ENCODE data around the gene PTPN5.
"Not testable (repeated sequence)": the region's sequence is repeated elsewhere in the genome, so short reads cannot be mapped to it uniquely, and the experiment has no call there.

The PTPN5 gene

DNA sequence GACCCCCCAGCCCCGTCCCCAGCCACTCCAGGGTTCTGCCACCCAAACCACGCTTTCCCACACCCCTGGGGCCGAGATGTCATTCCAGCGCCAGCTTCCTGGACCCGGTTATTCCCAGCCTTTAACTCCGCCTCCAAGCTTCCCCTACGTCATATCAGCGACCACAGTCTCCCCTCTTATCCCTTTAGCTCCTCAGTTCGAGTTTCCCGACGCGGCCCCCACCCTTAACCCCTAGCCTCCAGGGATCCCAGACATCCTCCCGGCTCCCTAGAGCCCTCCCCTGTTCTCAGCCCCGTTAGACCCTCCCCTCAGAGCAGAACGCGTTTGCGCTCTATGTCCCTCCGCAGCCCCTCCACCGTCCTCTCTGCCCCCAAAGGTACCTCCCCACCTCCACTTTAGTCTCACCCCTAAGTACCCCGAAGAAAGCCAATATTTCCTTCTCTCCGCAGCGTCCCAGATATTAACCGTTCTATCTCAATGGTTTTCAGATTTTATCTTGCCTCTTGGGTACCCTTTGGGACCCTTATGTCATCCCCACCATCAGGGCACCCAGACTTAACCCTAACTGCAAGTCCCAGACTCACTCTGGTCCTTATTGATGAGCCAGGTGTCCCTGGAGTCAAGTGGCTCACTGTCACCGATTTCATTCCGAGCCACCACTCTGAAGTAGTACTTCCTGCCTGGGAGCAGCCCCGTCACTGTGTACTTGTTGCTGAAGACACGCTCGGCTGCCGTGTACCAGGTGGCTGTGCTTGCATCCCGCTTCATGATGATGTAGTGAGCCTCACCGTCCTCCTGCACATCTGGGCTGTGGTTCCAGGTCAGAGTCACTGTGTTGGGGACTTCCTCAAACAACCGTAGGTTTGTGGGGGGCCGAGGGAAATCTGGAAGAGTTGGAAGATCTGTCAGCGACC, 85.0 kb downstream of the PTPN5 start:
- DNase-seq = no peak

- DNase-seq = no peak
Measured at GRCh38 chr11:18705651-18706281, 85.8 kb downstream of the PTPN5 start.

- no peak for DNase-seq
Measured at GRCh38 chr11:18704698-18705097, 86.9 kb downstream of the PTPN5 start.

DNA sequence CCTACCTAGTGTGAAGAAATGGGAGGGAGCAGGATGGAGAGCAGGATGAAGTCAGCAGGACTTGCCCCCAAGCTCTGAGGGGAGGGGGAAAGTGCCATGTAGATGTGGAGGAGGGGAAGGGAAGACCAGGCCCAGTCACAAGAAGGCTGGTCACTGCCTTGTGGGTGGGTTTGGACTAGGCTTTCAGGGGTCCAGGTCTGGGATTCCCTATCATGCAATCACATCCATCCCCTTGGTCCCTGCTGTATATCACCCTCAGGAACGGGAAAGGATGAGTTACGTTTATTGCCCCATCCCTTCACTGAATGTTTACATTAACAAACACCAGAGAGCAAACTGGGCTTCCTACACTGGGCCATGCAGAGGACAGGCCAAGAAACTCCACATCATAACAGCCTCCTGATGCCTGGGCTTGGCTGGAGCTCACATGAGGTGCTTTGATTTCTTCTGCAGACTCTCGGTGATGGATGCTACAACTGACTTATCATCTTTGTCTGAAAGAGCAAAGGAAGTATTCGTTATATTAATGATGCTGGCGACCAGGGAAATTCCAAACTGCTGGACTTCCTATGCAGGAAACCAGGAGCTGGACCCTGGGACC, 87.5 kb downstream of the PTPN5 start:
- no peak for DNase-seq

GRCh38 chr11:18703001-18703763, 88.4 kb downstream of the PTPN5 start:
- DNase-seq = no peak

- no peak for DNase-seq
Measured at GRCh38 chr11:18701614-18702216, 89.9 kb downstream of the PTPN5 start.

DNA sequence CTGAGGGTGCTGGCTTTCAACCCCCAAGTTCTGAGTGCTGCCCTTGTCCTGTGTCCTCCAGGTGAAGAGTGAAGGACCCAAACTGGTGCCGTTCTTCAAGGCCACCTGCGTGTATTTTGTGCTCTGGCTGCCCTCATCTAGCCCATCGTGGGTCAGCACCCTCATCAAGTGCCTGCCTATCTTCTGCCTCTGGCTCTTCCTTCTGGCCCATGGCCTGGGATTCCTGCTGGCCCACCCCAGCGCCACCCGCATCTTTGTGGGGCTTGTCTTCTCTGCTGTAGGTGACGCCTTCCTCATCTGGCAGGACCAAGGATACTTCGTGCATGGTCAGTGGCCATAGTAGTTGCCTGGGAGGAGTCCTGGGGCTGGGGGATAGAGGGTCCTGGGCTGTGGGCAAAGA, 90.7 kb downstream of the PTPN5 start:
- DNase-seq = no peak

DNA sequence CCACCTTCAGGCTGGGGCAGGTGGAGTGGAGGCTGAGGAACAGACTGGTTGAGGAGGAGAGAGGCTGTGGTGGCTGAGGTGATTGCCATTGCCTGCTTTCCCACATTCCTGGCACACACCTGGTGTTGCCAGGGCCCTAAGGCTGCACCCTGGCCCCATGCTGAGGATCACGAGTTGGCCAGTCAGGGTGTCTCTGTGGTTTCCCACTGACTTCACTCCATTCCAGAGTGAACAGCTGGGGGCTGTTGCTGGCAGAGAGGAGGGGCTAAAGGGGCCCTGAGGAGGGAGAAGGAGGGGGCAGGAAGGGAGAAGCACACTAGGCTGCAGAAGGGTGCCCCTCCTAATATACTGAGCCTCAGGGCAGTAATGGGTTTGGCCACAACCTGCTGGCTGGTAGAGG, 91.2 kb downstream of the PTPN5 start:
- no peak for DNase-seq

- DNase-seq = no peak
Measured at GRCh38 chr11:18699848-18700261, 91.7 kb downstream of the PTPN5 start.

DNA sequence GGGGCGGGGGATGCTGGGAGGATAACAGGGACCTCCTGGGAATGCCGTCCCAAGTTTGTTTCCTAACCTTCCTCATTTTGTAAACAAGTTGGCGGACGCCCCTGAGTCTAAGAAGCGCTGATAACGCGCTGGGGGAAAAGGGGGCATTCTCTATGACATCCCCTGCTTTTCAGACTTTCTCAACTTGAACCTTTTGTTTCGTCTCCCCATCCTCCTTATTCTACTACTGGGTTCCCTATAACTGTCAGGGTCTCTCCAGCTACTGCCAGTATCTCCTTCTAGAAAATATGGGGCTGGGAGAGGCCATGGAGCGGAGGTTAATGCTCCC, 92.4 kb downstream of the PTPN5 start:
- DNase-seq = no peak

DNA sequence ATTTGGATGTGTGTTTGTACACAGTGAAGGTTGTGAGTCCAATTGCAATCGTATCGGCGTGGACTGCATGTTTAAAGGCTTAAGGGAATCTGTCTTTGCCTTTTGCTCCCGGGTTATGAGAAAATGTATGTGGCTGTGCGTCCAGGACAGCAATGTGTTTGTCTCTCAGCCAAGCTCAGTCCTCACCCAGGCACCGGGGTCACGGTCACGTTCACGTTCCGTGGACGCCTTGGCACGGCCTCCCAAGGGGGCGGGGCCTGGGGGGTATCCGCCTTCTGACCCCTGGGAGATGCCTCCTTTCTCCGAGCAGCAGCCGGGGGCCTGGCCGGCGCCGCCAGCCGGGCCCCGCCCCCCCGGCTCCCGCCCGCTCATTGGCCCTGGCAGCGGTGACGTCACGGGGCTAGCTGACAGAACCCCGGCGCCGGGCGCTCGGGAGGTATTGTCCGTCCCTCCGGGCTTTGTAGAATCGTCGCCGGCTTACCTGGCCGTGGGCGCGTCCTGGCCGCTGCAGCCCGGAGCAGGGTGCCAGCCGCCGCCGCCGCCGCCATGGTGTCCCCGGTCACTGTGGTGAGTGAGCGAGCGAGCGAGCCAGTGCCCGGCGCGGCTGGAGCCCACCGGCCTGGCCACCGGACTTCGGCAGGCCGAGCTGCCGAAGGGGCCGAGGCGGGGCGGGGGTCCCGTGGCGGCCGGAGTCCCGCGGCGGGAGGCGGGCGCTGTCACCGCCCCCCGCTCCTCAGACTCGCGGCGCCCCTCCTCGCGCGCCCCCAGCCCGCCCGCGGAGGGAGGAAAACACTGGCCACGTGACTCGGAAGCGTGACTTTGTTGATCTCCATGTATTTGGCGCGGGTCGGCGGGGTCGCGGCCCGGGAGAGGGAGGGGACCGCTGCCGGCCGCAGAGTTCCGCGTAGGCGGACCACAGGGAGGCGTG, 93.0 kb downstream of the PTPN5 start, which contains the start of gene TMEM86A:
Gene TMEM86A (plus strand): TSS at position 439 of the 928 bp plus-strand sequence. CDS start 108 bp downstream, at position 547.
- peak; percentile 50 for DNase-seq

DNA sequence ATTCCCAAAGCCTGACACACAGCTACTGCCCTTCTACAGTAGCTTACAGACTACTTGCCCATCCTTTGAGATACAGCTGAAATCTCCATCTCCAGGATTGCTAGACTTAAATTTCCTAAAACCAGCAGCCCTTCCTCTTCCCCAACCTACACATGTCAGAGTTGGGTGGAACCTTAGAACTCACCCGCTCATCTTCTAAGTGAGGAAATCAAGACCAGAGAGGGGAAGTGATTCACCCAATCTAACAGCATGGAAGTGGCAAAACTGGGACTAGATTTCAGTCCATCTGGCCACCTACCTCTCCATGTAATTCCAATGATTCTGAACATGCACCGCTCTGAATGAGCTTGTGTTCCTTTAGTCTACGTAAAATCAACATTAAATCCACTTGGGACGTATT, 94.0 kb downstream of the PTPN5 start:
- no peak for DNase-seq

DNA sequence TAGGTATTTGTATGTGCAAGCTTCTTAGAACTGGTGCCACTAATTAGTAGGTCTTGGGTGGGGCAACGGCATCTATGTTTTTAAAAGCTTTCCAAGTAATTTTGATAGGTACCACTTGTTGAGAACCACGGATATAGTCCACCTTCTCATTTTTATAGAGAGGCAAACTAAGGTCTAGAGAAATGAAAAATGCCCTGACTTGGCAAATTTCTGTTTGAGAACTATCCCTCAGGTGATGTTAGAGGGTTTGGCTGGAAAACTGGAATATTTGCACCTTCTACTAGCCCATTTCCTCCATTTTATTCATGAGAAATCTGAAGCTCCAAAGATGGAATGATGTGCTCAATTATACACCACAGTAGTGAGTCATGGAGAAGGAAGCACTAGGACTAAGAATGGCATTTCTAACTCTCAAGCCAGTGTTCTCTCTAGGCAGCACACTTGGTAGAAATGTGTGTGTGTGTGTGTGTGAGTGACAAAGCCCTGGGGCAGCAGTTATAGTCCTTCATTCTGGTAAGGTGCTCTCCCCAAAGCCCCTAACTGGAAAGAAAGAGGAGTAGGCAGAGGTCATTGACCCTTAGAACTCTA, 94.9 kb downstream of the PTPN5 start:
- no peak for DNase-seq

GRCh38 chr11:18692941-18693760, 98.4 kb downstream of the PTPN5 start:
- no peak for DNase-seq

GRCh38 chr11:18691467-18692140, 100.0 kb downstream of the PTPN5 start:
- DNase-seq = not testable (repeated sequence)

DNA sequence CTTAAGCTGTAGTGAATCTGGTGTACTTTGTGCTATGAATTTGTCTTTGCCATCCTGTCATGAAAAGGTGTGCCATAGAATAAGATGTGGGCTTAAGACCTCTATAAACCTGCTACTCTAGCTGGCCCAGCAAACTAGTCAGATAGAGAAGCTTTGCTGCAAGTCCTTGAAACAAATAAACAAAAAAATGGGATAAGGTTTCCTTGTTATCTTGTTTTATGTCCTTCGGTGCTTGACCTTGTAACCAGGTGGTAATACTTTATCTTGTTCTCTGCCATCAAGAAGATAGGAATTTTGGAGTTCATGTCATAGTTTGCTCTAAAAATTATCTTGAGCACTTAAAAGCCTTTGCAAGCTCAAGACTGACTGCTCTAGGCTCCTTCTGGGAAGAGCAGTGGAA, 107.3 kb downstream of the PTPN5 start:
- no peak for DNase-seq

DNA sequence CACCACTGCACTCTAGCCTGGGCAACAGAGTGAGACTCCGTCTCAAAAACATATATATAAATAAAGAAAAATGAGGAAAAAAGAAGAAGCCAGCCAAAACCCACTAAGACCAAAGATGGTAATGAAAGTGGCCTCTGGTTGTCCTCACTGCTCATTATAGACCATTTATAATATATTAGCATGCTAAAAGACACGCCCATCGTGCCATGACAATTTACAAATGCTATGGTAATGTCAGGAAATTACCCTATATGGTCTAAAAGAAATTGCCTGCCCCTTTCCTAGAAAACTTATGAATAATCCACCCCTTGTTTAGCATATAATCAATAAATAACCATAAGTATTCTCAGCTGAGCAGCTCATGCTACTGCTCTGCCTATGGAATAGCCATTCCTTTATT, 109.1 kb downstream of the PTPN5 start:
- DNase-seq = no peak

- not testable (repeated sequence) for DNase-seq
Measured at GRCh38 chr11:18681949-18682348, 109.6 kb downstream of the PTPN5 start.

Data from NCI-H1048 (cell line).